T-helper 22 cell (primary cell): ENCODE measurements around the gene PGD.
"Not testable (repeated sequence)": the region's sequence is repeated elsewhere in the genome, so short reads cannot be mapped to it uniquely, and the experiment has no call there.

Source experiments
- DNase-seq: peaks from one replicate; pipeline ENCODE4 v3.0.0-alpha.2; 2020; ENCODE audit warnings: low read depth

PGD gene

DNA sequence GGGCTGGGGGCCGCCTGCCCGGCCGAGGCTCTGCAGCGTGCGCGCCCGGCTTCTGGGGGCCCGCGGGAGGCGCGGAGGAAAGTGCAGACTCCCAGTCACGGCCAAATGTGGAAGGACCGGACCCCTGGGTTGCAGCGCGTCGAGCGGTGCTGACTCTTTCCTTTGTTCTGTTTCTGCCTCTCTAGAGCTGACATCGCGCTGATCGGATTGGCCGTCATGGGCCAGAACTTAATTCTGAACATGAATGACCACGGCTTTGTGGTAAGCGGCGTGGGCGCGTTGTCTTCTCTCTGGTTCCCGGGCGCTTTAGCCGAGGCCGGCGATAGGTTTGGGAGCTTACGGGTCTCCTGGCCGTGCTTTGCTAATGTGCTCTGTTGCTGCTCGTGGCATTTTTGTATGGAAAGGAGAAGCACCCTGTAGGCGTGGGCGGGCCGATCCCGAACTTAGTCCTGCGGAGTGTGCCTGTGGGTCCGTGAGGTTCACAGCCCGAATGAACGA, 629 bp downstream of the PGD start:
- no peak for DNase-seq

- DNase-seq, result no peak
These were observed 1.1 kb downstream of the PGD start for GRCh38 chr1:10400013-10400412.

GRCh38 chr1:10401281-10401680, 2.4 kb downstream of the PGD start:
- no peak for DNase-seq

GRCh38 chr1:10402729-10403274, 3.9 kb downstream of the PGD start:
- no peak for DNase-seq

- DNase-seq, result no peak
These were observed 8.3 kb downstream of the PGD start for GRCh38 chr1:10407201-10407600.

DNA sequence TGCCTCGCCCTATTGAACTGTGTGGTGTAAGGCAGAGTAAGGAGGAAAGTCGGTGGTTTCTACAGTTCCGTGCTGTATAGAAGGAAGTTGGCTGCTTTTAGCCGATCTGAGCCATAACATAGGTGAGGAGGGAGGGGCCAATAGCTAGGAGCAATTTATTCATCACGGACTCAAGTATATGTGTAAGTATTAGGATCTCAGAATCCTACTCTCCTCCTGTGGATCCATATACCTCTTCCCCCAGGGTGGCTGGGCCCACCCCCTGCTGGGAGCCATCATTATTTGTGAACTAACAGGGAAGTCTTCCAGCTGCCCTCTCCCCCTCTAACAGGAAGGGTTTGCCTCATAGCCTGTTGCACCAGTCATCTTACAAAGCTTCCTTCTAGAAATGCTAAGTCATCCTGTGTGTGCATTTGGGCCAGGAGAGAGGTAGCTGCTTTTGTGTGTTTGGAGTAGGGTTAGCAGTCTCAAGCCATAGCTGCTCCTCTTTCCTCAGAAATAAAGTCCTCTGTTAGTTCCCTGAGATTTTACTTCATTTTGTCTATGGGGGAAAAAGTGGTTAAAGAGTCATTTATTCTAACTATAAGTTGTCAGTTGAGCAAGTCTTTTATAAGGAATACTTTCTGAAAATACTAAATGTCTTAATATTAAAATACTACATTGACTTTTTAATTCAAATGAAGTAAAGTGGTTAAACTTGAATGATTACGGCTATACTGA, 16.5 kb downstream of the PGD start:
- DNase-seq, result no peak

- DNase-seq, result not testable (repeated sequence)
These were observed 17.1 kb downstream of the PGD start for GRCh38 chr1:10415967-10416366.

DNA sequence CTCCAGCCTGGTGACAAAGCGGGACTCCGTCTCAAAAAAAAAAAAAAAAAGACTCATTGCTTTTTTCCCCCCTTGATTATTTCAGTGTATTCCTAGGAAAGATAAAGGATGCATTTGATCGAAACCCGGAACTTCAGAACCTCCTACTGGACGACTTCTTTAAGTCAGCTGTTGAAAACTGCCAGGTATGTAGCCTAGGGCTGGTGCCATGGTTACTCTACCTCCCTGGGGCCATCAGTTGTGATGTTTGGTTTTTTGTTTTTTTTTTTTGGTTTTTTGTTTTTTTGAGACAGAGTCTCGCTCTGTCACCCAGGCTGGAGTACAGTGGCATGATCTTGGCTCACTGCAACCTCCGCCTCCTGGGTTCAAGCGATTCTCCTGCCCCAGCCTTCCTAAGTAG, 19.9 kb downstream of the PGD start:
- not testable (repeated sequence) for DNase-seq

- no peak for DNase-seq
These were observed 20.5 kb downstream of the PGD start for GRCh38 chr1:10419351-10419750.

DNA sequence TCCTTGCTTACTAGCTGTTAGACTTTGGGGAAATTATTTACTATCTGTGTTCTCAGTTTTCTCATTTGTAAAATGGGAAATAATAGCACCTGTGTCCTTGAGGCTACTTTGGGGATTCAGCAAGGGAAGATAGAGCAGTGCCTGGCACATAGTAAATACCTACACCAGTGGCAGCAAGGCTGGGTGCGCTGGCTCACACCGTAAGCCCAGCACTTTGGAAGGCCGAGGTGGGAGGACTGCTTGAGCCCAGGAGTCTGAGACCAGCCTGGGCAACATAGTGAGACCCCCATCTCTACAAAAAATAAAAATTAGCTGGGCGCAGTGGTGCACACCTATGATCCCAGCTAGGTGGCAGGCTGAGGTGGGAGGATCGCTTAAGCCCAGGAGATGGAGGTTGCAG, 22.8 kb downstream of the PGD start:
- no peak for DNase-seq

DNA sequence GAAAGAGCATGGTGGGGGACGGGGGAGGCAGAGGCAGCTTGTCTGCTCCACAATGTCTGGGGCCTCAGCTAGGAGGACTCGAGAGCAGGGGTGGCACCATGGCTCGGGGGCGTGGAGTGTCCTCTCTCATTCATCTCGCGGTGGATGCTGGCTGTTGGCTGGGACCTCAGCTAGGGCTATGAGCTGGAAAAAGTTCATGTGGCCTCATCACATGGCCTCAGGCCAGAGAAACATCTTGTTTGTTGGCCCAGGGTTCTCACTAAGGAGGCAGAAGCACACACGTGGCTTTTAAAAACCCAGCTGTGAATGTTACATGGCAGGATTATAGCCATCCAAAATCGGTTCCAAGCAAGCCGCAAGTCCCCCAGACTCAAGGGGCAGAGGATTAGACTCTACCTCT, 25.2 kb downstream of the PGD start:
- no peak for DNase-seq

- no peak for DNase-seq
These were observed 25.8 kb downstream of the PGD start for GRCh38 chr1:10424651-10425050.

DNA sequence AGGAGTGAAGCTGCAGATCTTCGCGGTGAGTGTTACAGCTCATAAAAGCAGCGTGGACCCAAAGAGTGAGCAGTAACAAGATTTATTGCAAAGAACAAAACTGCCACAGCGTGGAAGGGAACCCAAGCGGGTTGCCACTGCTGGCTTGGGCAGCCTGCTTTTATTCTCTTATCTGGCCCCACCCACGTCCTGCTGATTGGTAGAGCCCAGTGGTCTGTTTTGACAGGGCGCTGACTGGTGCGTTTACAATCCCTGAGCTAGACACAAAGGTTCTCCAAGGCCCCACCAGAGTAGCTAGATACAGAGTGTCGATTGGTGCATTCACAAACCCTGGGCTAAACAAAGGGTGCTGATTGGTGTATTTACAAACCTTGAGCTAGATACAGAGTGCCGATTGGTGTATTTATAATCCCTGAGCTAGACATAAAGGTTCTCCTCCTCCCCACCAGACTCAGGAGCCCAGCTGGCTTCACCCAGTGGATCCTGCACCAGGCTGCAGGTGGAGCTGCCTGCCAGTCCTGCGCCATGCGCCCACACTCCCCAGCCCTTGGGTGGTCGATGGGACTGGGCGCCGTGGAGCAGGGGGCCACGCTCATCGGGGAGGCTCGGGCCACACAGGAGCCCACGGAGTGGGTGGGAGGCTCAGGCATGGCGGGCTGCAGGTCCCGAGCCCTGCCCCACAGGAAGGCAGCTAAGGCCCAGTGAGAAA, 27.1 kb downstream of the PGD start:
- DNase-seq, result not testable (repeated sequence)

DNA sequence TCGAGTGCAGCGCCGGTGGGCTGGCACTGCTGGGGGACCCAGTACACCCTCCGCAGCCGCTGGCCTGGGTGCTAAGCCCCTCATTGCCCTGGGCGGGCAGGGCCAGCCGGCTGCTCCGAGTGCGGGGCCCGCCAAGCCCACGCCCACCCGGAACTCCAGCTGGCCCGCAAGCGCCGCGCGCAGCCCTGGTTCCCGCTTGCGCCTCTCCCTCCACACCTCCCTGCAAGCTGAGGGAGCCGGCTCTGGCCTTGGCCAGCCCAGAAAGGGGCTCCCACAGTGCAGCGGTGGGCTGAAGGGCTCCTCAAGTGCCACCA, 27.6 kb downstream of the PGD start:
- not testable (repeated sequence) for DNase-seq

GRCh38 chr1:10428984-10429383, 30.1 kb downstream of the PGD start:
- DNase-seq, result no peak

DNA sequence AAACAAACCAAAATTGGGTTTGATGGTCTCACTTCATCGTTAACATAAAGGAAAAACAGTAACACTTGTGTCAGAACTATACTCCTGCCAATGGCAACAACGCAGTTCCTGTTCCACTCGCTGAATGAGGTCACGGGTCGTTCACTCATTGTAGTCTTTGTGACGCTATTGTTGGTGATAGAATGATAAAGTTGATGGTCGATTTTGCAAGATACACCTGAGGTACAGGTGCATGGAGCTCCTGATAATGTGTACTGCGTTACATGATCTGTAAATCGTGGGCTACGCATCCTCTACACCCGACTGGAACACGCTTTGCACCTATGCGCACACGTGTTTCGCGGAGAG, 31.0 kb downstream of the PGD start:
- no peak for DNase-seq

- peak; percentile 70 for DNase-seq
These were observed 31.6 kb downstream of the PGD start, which contains the start of gene CENPS for GRCh38 chr1:10430216-10431069. Gene CENPS (plus strand): TSS chr1:10430433. CDS start chr1:10430518, 85 bp downstream.

DNA sequence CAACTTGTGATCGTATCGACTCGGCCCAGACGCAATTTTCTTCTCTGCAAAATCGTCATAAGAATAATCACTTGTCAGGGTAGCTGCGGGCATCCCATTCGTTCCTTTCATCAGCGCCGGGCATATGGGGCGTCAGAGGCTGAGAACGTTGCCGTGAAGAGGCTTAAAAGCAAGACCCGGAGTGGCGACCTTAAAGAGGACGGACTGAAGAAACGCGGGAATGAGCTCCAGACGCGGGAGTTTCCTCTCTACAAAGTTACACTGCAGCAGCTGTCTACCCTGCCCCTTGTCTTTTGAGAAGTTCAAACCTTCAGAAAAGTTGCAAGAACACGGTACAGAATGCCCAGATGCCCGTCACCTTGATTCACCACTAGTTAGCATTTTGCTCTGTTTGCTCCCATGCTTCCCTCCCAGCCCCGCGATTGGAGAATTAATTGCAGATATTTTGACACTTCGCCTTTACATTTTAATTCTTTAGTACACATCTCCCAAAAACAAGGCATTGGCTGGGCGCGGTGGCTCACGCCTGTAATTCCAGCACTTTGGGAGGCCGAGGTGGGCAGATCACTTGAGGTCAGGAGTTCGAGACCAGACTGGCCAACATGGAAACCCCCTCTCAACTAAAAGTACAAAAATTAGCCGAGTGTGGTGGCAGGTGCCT, 32.3 kb downstream of the PGD start:
- no peak for DNase-seq

GRCh38 chr1:10432910-10433700, 34.2 kb downstream of the PGD start:
- no peak for DNase-seq

DNA sequence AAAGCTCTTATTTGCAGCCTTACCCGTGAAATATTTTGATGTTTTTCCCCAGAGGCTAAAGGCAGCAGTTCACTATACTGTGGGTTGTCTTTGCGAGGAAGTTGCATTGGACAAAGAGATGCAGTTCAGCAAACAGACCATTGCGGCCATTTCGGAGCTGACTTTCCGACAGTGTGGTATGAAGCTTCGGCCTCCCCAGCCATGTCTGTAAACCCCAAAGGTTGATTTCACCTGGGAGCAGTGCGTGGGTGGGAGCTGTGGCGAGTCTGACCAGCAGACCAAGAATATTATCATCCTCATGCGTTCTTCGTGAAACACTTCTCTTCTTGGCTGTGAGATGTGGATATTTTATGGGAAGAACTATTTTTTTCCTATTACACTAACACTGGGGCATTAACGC, 34.9 kb downstream of the PGD start:
- DNase-seq, result no peak

DNA sequence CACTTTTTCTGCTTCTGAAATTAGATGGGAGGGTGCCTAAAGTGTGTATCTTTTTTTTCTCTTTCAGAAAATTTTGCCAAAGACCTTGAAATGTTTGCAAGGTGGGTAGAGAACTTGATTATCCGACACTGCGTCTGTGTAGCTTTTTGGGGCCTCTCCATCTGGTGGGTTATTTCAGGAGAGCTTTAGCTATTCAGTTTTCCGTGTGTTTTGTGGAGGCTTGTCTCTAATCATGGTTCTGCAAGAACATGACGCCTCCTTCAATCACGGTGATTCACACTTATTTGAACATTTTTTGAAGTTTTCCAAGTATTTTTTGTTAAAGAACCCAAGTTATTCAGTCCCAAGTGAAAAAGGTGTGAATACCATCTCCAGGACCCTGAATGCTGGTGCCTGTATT, 35.7 kb downstream of the PGD start:
- DNase-seq, result no peak
